ENCODE results near the gene ACKR2.

The ACKR2 gene

GRCh38 chr3:42908675-42909074 is 99.4 kb downstream of the ACKR2 start (continued):
- TF ChIP-seq ZSCAN5A (tag by site-specific recombination; IDR thresholded peaks at IDR 0.05) (no peak), ZNF571 (tag by site-specific recombination; IDR thresholded peaks at IDR 0.05) (no peak), HOXA7 (CRISPR knock-in tag; IDR thresholded peaks at IDR 0.05; ENCODE audit: borderline replicate concordance) (no peak), MEIS1 (CRISPR knock-in tag; IDR thresholded peaks at IDR 0.05; ENCODE audit: borderline replicate concordance) (no peak), PRDM6 (tag by site-specific recombination; IDR thresholded peaks at IDR 0.05) (no peak), CTCF (tag by site-specific recombination; IDR thresholded peaks at IDR 0.05) (no peak)

- CTCF ChIA-PET, result no interaction called here
- Histone ChIP-seq H3K36me3 (ENCODE audit: control insufficient read depth in 2 of 2, insufficient read depth in 1 of 2, low read length in 2 of 2) (no peaks in the 10 kb centered on the region), H3K4me1 (ENCODE audit: control insufficient read depth, insufficient read depth, low read length) (no peaks in the 10 kb centered on the region), H3K4me3 (ENCODE audit: low read depth, low read length) (no peak overlapping the region), H3K9me3 (ENCODE audit: control insufficient read depth, insufficient read depth, low read depth, low read length) (no peaks in the 10 kb centered on the region), H3K27ac (ENCODE audit: extremely low read depth, low read depth, low read length) (no peak overlapping the region)
- no peak for TF ChIP-seq ZNF354C (tag by site-specific recombination; IDR thresholded peaks at IDR 0.05; ENCODE audit: borderline replicate concordance, low read depth)
- POLR2A ChIA-PET, result no interaction called here
These were observed 102.3 kb downstream of the ACKR2 start for GRCh38 chr3:42911551-42911950.

- Histone ChIP-seq H3K27ac (ENCODE audit: extremely low read depth, low read depth, low read length) (no peak overlapping the region), H3K36me3 (ENCODE audit: control insufficient read depth in 2 of 2, insufficient read depth in 1 of 2, low read length in 2 of 2) (no peaks in the 10 kb centered on the region), H3K9me3 (ENCODE audit: control insufficient read depth, insufficient read depth, low read depth, low read length) (no peaks in the 10 kb centered on the region), H3K4me1 (ENCODE audit: control insufficient read depth, insufficient read depth, low read length) (no peaks in the 10 kb centered on the region), H3K4me3 (ENCODE audit: low read depth, low read length) (no peak overlapping the region)
- no peak for TF ChIP-seq ZNF658 (tag by site-specific recombination; IDR thresholded peaks at IDR 0.05)
- peak; percentile 99 for TF ChIP-seq SETDB1 (IDR thresholded peaks at IDR 0.05; ENCODE audit: insufficient read length, low read length)
- no peak for TF ChIP-seq SALL2 (tag by site-specific recombination; IDR thresholded peaks at IDR 0.05; ENCODE audit: borderline replicate concordance)
- no peak for TF ChIP-seq PRDM2 (tag by site-specific recombination; IDR thresholded peaks at IDR 0.05; ENCODE audit: borderline replicate concordance)
- no peak for TF ChIP-seq TCF7L2 (IDR thresholded peaks at IDR 0.05; ENCODE audit: borderline replicate concordance, low read depth, low read length)
- no peak for TF ChIP-seq SP2 (tag by site-specific recombination; IDR thresholded peaks at IDR 0.05)
- TF ChIP-seq ZNF600 (tag by site-specific recombination; IDR thresholded peaks at IDR 0.05), result no peak
- CTCF ChIA-PET, result no interaction called here
- POLR2A ChIA-PET, result no interaction called here
These were observed 105.7 kb downstream of the ACKR2 start for GRCh38 chr3:42914771-42915515.

Data from HEK293 (cell line).